H9 (cell line): ENCODE measurements around the gene CRY1. TPM values are rescaled to one million over a fixed set of nuclear protein-coding genes. Genes with fewer than 3 reads are reported as not detected.

ENCODE experiments used
- DNase-seq: peaks from one replicate; pipeline ENCODE4 v3.0.0-alpha.2; 2017
- H2AFZ ChIP-seq: one replicate; pipeline ENCODE4 v1.6.1; 2013; ENCODE audit warnings: mild to moderate bottlenecking, low read length, control low read depth, moderate library complexity
- H2AK5ac ChIP-seq: 2 replicates; pipeline ENCODE4 v1.6.1; 2013; ENCODE audit warnings: low read length, control low read depth, mixed read lengths; ENCODE audit not compliant: insufficient read length
- H2BK120ac ChIP-seq: one replicate; pipeline ENCODE4 v1.6.1; 2013; ENCODE audit warnings: low read depth, mild to moderate bottlenecking, low read length, control low read depth, inconsistent platforms; ENCODE audit not compliant: poor library complexity, severe bottlenecking
- H2BK12ac ChIP-seq: 2 replicates; pipeline ENCODE4 v1.6.1; 2013; ENCODE audit warnings: low read length, control low read depth, mixed read lengths, low read depth; ENCODE audit not compliant: insufficient read length
- H2BK15ac ChIP-seq: 2 replicates; pipeline ENCODE4 v1.6.1; 2013; ENCODE audit warnings: low read depth, low read length, control low read depth
- H2BK20ac ChIP-seq: one replicate; pipeline ENCODE4 v1.6.1; 2013; ENCODE audit warnings: low read depth, mild to moderate bottlenecking, low read length, control low read depth, inconsistent platforms; ENCODE audit not compliant: poor library complexity, severe bottlenecking
- H2BK5ac ChIP-seq: 2 replicates; pipeline ENCODE4 v1.6.1; 2013; ENCODE audit warnings: low read length, control low read depth, mixed read lengths; ENCODE audit not compliant: insufficient read length
- H3K14ac ChIP-seq: 2 replicates; pipeline ENCODE4 v1.6.1; 2013; ENCODE audit warnings: low read length, control low read depth; ENCODE audit not compliant: insufficient read depth
- H3K18ac ChIP-seq: 2 replicates; pipeline ENCODE4 v1.6.1; 2013; ENCODE audit warnings: low read depth, mild to moderate bottlenecking, mixed read lengths, low read length, control low read depth; ENCODE audit not compliant: insufficient read length
- H3K23ac ChIP-seq: 2 replicates; pipeline ENCODE4 v1.6.1; 2013; ENCODE audit warnings: low read length, control low read depth, mixed read lengths, low read depth; ENCODE audit not compliant: insufficient read length
- H3K23me2 ChIP-seq: 2 replicates; pipeline ENCODE4 v1.6.1; 2013; ENCODE audit warnings: low read depth, mild to moderate bottlenecking, mixed read lengths, low read length, control low read depth; ENCODE audit not compliant: insufficient read length, poor library complexity, severe bottlenecking
- H3K27ac ChIP-seq: 2 replicates; pipeline ENCODE4 v1.5.1; 2013; ENCODE audit warnings: low read length, control low read depth, mixed read lengths, low read depth; ENCODE audit not compliant: insufficient read length
- H3K27me3 ChIP-seq: 2 replicates; pipeline ENCODE4 v1.6.1; 2013; ENCODE audit warnings: low read length, control low read depth, inconsistent platforms; ENCODE audit not compliant: insufficient read depth
- H3K4ac ChIP-seq: 2 replicates; pipeline ENCODE4 v1.6.1; 2013; ENCODE audit warnings: low read depth, mild to moderate bottlenecking, control low read depth, inconsistent platforms, low read length, moderate library complexity
- H3K4me1 ChIP-seq: 2 replicates; pipeline ENCODE4 v1.6.1; 2013; ENCODE audit warnings: low read length, control low read depth, inconsistent platforms; ENCODE audit not compliant: insufficient read depth
- H3K4me2 ChIP-seq: 2 replicates; pipeline ENCODE4 v1.6.1; 2013; ENCODE audit warnings: low read length, control low read depth, mixed read lengths; ENCODE audit not compliant: insufficient read length, insufficient read depth
- H3K56ac ChIP-seq: 2 replicates; pipeline ENCODE4 v1.6.1; 2013; ENCODE audit warnings: low read depth, mild to moderate bottlenecking, mixed read lengths, low read length, control low read depth; ENCODE audit not compliant: insufficient read length
- H3K79me1 ChIP-seq: 2 replicates; pipeline ENCODE4 v1.6.1; 2013; ENCODE audit warnings: low read depth, mild to moderate bottlenecking, moderate library complexity, low read length, control low read depth, inconsistent platforms; ENCODE audit not compliant: insufficient read depth, poor library complexity, severe bottlenecking
- H3K79me2 ChIP-seq: 2 replicates; pipeline ENCODE4 v1.6.1; 2013; ENCODE audit warnings: low read length, control low read depth, inconsistent platforms; ENCODE audit not compliant: insufficient read depth
- H3K9ac ChIP-seq: 2 replicates; pipeline ENCODE4 v1.6.1; 2013; ENCODE audit warnings: low read length, control low read depth, mixed read lengths; ENCODE audit not compliant: insufficient read length; ENCODE audit errors: extremely low read depth
- H3K9me3 ChIP-seq: one replicate; pipeline ENCODE4 v1.6.1; 2013; ENCODE audit warnings: low read depth, low read length, inconsistent platforms; ENCODE audit not compliant: control insufficient read depth
- H3T11ph ChIP-seq: one replicate; pipeline ENCODE4 v1.6.1; 2013; ENCODE audit warnings: mild to moderate bottlenecking, low read length, control low read depth, inconsistent platforms
- H4K20me1 ChIP-seq: one replicate; pipeline ENCODE4 v1.6.1; 2013; ENCODE audit not compliant: control insufficient read depth, insufficient read length, insufficient read depth
- H4K5ac ChIP-seq: 2 replicates; pipeline ENCODE4 v1.6.1; 2013; ENCODE audit warnings: low read depth, mild to moderate bottlenecking, mixed read lengths, low read length, control low read depth; ENCODE audit not compliant: insufficient read length
- H4K8ac ChIP-seq: replicated peaks from 2 replicates; pipeline ENCODE4 v1.6.1; 2013; ENCODE audit warnings: low read length, control low read depth, mixed read lengths, low read depth; ENCODE audit not compliant: insufficient read length
- H4K91ac ChIP-seq: 2 replicates; pipeline ENCODE4 v1.6.1; 2013; ENCODE audit warnings: low read depth, mild to moderate bottlenecking, moderate library complexity, mixed read lengths, low read length, control low read depth; ENCODE audit not compliant: insufficient read length
- H3K27ac Mint-ChIP-seq, 3 experiments: 2 replicates in 2 of 3; 3 replicates in 1 of 3; pipeline ENCODE4 v1.8.0; 2020 to 2021; ENCODE audit warnings: mixed read lengths in 3 of 3, mild to moderate bottlenecking in 1 of 3, moderate library complexity in 1 of 3
- H3K27me3 Mint-ChIP-seq: 2 replicates; pipeline ENCODE4 v1.8.0; 2021; ENCODE audit warnings: low read depth, mild to moderate bottlenecking, moderate library complexity, mixed read lengths
- H3K36me3 Mint-ChIP-seq, 3 experiments: 2 replicates in 2 of 3; 3 replicates in 1 of 3; pipeline ENCODE4 v1.8.0; 2020 to 2021; ENCODE audit warnings: low read depth in 3 of 3, mixed read lengths in 3 of 3; ENCODE audit not compliant: insufficient read depth in 1 of 3
- H3K4me1 Mint-ChIP-seq, 2 experiments: 2 replicates each; pipeline ENCODE4 v1.8.0; 2020; ENCODE audit warnings: mixed read lengths in 2 of 2
- H3K4me3 Mint-ChIP-seq, 2 experiments: 2 replicates in 1 of 2; 3 replicates in 1 of 2; pipeline ENCODE4 v1.8.0; 2020 to 2021; ENCODE audit warnings: mild to moderate bottlenecking in 2 of 2, mixed read lengths in 2 of 2, moderate library complexity in 1 of 2
- H3K9me3 Mint-ChIP-seq, 2 experiments: 2 replicates in 1 of 2; 3 replicates in 1 of 2; pipeline ENCODE4 v1.8.0; 2020; ENCODE audit warnings: mild to moderate bottlenecking in 2 of 2, mixed read lengths in 2 of 2, moderate library complexity in 1 of 2
- WGBS: extraction: QIAGEN DNeasy Blood & Tissue Kit; methylation state at CpG from one replicate; pipeline ENCODE4 v1.1.7; 2013; ENCODE audit warnings: missing lambda C conversion rate, low lambda C conversion rate, mixed read lengths; ENCODE audit not compliant: insufficient read length; ENCODE audit errors: extremely low coverage; 5-methylcytosine and 5-hydroxymethylcytosine counted together
- total RNA-seq: library from RNA; stranded (reverse); gene quantifications from 2 replicates; pipeline ENCODE4 v1.2.1, GENCODE V29; 2021
- TF ChIP-seq, protein P1 (sequence below): fragments of 200-600 bp; sonication (generic); conservative IDR thresholded peaks from 3 replicates; pipeline ENCODE4 v1.8.0; 2021; ENCODE audit warnings: antibody characterized with exemption, mild to moderate bottlenecking

The CRY1 gene
- total RNA-seq, 1 experiment from 2014 or later, result 23.5 TPM

DNA sequence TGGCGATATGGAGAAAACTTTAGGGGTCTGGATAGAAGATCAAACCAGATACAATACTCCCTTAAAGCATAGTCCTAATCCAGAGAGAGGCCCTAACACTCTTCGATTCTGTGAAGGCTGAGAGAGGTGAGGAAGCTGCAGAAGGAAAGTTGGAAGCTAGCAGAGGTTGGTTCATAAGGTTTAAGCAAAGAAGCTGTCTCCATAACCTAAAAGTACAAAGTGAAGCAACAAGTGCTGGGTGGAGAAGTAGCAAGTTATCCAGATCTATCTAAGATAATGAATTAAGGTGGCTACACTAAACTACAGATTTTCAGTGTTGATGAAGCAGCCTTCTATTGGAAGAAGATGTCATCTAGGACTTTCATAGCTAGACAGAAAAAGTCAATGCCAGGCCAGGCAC lies 81.8 kb downstream of the CRY1 start:
- H3K4me1 ChIP-seq, result no peaks in the 10 kb centered on the region
- Mint-ChIP-seq H3K36me3 (peaks cover 0 to 5% (median 3%) of the 10 kb centered on the region in 3 experiments; a peak in 4 of 7 replicates), H3K27me3 (no peaks in the 10 kb centered on the region), H3K27ac (no peak overlapping the region), H3K4me1 (no peaks in the 10 kb centered on the region), H3K4me3 (no peak overlapping the region), H3K9me3 (no peaks in the 10 kb centered on the region)
- no CpG with 5 or more reads among the region's 2 CpGs for WGBS
- H3K56ac ChIP-seq, result no peak overlapping the region
- no peak overlapping the region for H3K23ac ChIP-seq
- H3K79me2 ChIP-seq, result no peaks in the 10 kb centered on the region
- no peaks in the 10 kb centered on the region for H4K20me1 ChIP-seq
- no peak overlapping the region for H4K91ac ChIP-seq
- no peak overlapping the region for H2AFZ ChIP-seq
- no peak overlapping the region for H3K27ac ChIP-seq
- no peak overlapping the region for H3K4ac ChIP-seq
- H3K79me1 ChIP-seq, result no peaks in the 10 kb centered on the region
- no peak for DNase-seq
- no peak overlapping the region for H2BK15ac ChIP-seq
- H2BK5ac ChIP-seq, result no peak overlapping the region
- no peak overlapping the region for H2AK5ac ChIP-seq
- H3T11ph ChIP-seq, result no peak overlapping the region
- no peak overlapping the region for H3K9ac ChIP-seq
- no peak overlapping the region for H3K4me2 ChIP-seq
- no peak overlapping the region for H4K8ac ChIP-seq
- no peaks in the 10 kb centered on the region for H3K23me2 ChIP-seq
- no peak overlapping the region for H3K18ac ChIP-seq
- H2BK12ac ChIP-seq, result no peak overlapping the region
- TF ChIP-seq, protein P1, sequence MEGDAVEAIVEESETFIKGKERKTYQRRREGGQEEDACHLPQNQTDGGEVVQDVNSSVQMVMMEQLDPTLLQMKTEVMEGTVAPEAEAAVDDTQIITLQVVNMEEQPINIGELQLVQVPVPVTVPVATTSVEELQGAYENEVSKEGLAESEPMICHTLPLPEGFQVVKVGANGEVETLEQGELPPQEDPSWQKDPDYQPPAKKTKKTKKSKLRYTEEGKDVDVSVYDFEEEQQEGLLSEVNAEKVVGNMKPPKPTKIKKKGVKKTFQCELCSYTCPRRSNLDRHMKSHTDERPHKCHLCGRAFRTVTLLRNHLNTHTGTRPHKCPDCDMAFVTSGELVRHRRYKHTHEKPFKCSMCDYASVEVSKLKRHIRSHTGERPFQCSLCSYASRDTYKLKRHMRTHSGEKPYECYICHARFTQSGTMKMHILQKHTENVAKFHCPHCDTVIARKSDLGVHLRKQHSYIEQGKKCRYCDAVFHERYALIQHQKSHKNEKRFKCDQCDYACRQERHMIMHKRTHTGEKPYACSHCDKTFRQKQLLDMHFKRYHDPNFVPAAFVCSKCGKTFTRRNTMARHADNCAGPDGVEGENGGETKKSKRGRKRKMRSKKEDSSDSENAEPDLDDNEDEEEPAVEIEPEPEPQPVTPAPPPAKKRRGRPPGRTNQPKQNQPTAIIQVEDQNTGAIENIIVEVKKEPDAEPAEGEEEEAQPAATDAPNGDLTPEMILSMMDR, result no peak
- no peak overlapping the region for H2BK120ac ChIP-seq
- H4K5ac ChIP-seq, result no peak overlapping the region
- H3K9me3 ChIP-seq, result no peaks in the 10 kb centered on the region
- H3K14ac ChIP-seq, result no peak overlapping the region
- no peaks in the 10 kb centered on the region for H3K27me3 ChIP-seq
- no peak overlapping the region for H2BK20ac ChIP-seq
